Measurements from ENCODE around the gene EYA2. TPM values are rescaled to one million over a fixed set of nuclear protein-coding genes. Genes with fewer than 3 reads are reported as not detected.

Gene EYA2
- total and polyA plus RNA-seq, 2 donors (not counting 3 experiments of a cell fraction or from before 2014, with no cell fraction given) = not detected

- dilution Hi-C loops (cut with MboI; ENCODE audit: extremely low pct_ligation_motif_present, low sequenced_read_pairs) = no loop called here
- FAIRE-seq = no peak
Measured at GRCh38 chr20:46943861-46944591, 49.4 kb downstream of the EYA2 start.

More at GRCh38 chr20:46943861-46944591, 49.4 kb downstream of the EYA2 start:
- Histone ChIP-seq H3K9me3 (replicated peaks; ENCODE audit: control insufficient read depth, insufficient read depth, low read length) (no peaks in the 10 kb centered on the region), H3K4me2 (ENCODE audit: insufficient read depth, low read length) (no peak overlapping the region), H3K4me3 (replicated peaks in 1 of 3; ENCODE audit: insufficient read depth in 1 of 3, low read depth in 1 of 3, low read length in 3 of 3) (no peak overlapping the region), H3K36me3 (ENCODE audit: control insufficient read depth in 2 of 2, extremely low read depth in 1 of 2, insufficient read depth in 2 of 2, low read length in 2 of 2) (no peaks in the 10 kb centered on the region), H3K9me1 (replicated peaks; ENCODE audit: control insufficient read depth, extremely low read depth, insufficient read depth, low read length) (no peaks in the 10 kb centered on the region), H3K27me3 (ENCODE audit: control insufficient read depth in 2 of 2, insufficient read depth in 2 of 2, low read length in 2 of 2) (no peaks in the 10 kb centered on the region), H3K79me2 (ENCODE audit: control insufficient read depth, insufficient read depth, low read length) (no peaks in the 10 kb centered on the region), H2AFZ (ENCODE audit: low read depth, low read length) (no peak overlapping the region), H3K4me1 (ENCODE audit: control insufficient read depth, extremely low read depth, insufficient read depth, low read length) (no peaks in the 10 kb centered on the region), H3K27ac (ENCODE audit: insufficient read depth, low read depth, low read length) (no peak overlapping the region), H3K9ac (replicated peaks; ENCODE audit: extremely low read depth, insufficient read depth, low read length) (no peak overlapping the region), H4K20me1 (replicated peaks; ENCODE audit: control insufficient read depth, extremely low read depth, insufficient read depth, low read length) (no peaks in the 10 kb centered on the region)
- TF ChIP-seq POLR2A (IDR thresholded peaks at IDR 0.05; ENCODE audit: low read depth, low read length) = no peak
- TF ChIP-seq EZH2 (IDR thresholded peaks at IDR 0.05; ENCODE audit: borderline replicate concordance, low read depth, low read length, severe bottlenecking) = no peak
- TF ChIP-seq, protein P1, sequence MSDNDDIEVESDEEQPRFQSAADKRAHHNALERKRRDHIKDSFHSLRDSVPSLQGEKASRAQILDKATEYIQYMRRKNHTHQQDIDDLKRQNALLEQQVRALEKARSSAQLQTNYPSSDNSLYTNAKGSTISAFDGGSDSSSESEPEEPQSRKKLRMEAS (IDR thresholded peaks at IDR 0.05; ENCODE audit: insufficient read depth, insufficient read length) = no peak
- no peak for TF ChIP-seq FOS (IDR thresholded peaks at IDR 0.05; ENCODE audit: borderline replicate concordance, insufficient read depth, low read length)
- no peak for TF ChIP-seq MYC (IDR thresholded peaks at IDR 0.05; ENCODE audit: low read depth, low read length)
- TF ChIP-seq JUN (IDR thresholded peaks at IDR 0.05; ENCODE audit: borderline replicate concordance, insufficient read depth, insufficient read length, low read depth) = no peak
- TF ChIP-seq CTCF (IDR thresholded peaks at IDR 0.05; ENCODE audit: extremely low read depth in 1 of 2, insufficient read depth in 1 of 2, low read depth in 1 of 2, low read length in 2 of 2) = no peak
- no peak for TF ChIP-seq GATA2 (IDR thresholded peaks at IDR 0.05; ENCODE audit: insufficient read depth, insufficient read length, low read depth, low read length)
- CTCF ChIA-PET = no interaction called here
- POLR2A ChIA-PET = no interaction called here
- DNase-seq (ENCODE audit: low read depth, low spot score) = no peak
- BruUV-seq (replicated peaks) = no TSS peak
- intact Hi-C loops (cut with micrococcal nuclease) = no loop called here

Measured in endothelial cell of umbilical vein (primary cell).